HG02759 (cell line): ENCODE measurements around the gene SMPD3.

Experiments
- ATAC-seq: cut with Tn5 transposase; IDR thresholded peaks from one replicate; pipeline ENCODE4 v1.9.1; 2021; ENCODE audit warnings: mild to moderate bottlenecking, moderate library complexity; ENCODE audit not compliant: unreplicated experiment

The SMPD3 gene

DNA sequence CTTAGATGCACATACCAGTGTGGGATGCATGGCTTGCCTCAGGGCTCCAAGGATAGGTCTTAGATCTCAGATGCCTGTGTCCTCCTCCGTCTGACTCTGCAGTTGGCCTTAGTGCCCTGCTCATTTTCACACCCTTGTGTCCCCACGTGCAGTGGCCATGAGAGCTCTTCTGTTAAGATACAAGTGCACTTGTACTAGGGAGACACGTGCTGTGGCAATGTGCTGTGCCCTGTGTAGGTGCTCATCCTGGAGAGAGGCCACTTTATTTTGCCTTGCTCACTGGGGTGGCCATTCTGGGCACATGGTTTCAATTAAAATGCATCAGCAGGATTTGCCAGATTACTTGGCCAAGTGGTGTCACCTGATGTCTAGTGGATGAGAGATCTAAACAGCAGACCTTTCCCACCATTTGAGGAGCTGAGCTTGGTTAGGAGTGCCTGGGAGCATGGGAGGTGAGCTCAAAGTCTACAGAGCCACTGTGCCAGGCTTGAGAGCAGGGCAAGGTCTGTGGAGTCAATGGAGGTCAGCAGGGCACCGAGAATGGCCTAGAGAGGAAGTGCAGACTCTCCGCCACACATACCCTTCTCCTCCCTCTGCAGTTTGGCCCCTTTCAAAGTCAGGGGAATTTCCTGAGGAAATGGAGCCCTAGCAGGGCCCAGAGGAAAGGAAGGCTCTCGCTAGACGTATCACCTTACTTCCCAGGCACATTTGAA lies 25.2 kb upstream of the SMPD3 start:
- ATAC-seq: no peak

GRCh38 chr16:68472581-68472980 lies 24.3 kb upstream of the SMPD3 start:
- ATAC-seq: no peak

GRCh38 chr16:68470461-68471150 lies 22.3 kb upstream of the SMPD3 start:
- peak; percentile 91 for ATAC-seq

- peak; percentile 29 for ATAC-seq
These were observed 21.6 kb upstream of the SMPD3 start for GRCh38 chr16:68469796-68470460.

DNA sequence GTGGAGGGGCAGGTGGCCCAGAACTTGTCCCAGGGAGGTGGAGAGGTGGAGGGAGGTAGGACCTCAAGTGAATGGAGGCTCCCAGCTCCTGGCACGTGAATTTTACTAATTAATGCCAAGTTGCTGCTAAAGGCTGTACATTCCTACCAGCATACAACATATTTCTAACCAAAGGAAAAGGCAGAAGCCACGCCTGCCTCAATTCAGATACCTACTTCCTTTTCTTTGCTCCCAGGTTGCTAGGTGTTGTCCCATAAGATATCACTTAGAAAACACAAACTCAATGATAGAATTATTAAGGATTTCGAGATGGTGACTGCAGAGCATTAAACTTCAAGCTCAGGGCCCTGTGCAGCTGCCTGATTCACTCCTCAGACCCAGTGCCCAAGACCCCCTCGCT lies 20.5 kb upstream of the SMPD3 start:
- ATAC-seq: no peak

DNA sequence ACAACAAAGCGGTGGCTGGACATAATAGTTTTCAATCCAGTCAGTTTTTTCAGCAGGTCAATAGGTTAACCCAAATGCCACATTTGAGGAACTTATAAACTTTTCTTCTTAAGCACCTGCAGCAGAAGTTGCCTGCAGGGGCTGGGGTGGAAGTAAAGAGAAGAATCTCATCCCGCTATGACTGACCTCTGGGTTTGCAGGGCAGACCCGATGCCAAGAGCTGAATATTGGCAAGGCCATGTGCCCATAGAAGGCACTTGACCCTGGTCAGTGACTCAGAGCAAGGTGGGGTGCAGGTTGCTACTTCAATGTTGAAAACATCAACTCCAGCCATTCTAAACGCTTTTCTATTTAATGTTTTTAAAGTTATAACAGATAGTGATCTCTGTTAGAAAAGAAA lies 17.9 kb upstream of the SMPD3 start:
- ATAC-seq: no peak

DNA sequence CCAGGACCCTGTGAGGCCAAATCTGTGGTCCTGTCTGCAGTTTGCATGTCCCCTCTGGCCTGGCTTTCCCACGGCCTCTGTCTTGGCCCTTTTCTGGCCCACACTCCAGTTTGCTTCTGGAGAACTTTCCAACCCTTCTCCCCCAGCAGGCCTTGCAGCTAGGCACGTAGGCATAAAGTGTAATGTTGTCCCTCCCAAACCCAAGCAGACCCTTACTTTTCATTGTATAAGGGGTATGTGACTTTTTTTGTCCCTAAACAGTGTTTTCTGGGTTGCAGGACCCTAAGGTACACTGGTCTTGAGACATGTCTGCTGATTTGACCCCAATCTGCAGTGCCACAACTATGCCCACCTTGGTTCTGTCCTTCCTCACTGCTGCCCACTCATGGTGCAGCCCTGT lies 15.6 kb upstream of the SMPD3 start:
- ATAC-seq: no peak

GRCh38 chr16:68460067-68460466 lies 11.8 kb upstream of the SMPD3 start:
- no peak for ATAC-seq

- no peak for ATAC-seq
These were observed 11.1 kb upstream of the SMPD3 start for GRCh38 chr16:68459457-68459856.

- ATAC-seq: no peak
These were observed 10.2 kb upstream of the SMPD3 start for GRCh38 chr16:68458551-68458950.

GRCh38 chr16:68458101-68458500 lies 9.8 kb upstream of the SMPD3 start:
- no peak for ATAC-seq

DNA sequence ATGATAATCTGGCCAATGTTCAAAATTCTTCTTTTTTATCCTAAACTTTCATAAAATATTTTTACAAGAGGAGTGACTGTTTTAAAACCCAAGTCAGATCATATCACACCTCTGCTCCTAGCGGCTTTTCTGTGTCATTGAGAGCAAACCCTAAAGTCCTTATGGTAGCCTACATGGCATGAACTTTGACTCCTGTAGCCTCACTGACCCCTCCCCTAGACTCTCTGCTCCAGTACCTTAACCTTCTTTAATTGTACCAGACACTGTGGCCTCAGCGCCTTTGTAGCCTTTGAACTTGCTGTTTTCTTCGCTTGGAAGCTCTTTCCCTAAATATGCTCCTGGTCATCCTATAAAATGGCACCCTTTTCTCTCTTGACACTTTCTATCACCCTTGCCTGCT lies 7.3 kb upstream of the SMPD3 start:
- no peak for ATAC-seq

DNA sequence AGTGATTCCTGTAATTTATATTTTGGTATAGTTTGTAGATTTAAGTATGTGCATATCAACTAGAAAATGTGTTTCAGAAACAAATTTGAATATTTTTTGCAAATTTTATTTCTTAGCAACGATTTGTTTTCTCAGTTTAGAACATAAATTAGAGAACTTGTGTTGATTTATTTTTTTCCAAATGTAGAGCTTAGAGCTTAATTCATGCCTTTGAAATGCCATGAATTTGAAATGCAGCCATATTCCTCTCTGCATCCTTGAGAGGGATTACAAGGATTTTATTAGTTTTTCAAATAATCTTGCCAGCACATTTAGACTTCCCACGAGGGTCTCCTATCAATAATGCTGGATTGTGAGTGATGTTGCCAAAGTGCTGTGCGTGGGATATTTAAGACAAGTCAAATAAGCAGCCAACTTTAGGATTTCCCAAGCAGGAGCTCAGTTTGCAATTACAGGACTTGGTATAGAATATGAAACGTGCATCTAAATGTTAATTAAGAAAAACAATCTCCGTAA lies 6.7 kb upstream of the SMPD3 start:
- ATAC-seq: no peak

- no peak for ATAC-seq
These were observed 5.5 kb upstream of the SMPD3 start for GRCh38 chr16:68453816-68454215.

DNA sequence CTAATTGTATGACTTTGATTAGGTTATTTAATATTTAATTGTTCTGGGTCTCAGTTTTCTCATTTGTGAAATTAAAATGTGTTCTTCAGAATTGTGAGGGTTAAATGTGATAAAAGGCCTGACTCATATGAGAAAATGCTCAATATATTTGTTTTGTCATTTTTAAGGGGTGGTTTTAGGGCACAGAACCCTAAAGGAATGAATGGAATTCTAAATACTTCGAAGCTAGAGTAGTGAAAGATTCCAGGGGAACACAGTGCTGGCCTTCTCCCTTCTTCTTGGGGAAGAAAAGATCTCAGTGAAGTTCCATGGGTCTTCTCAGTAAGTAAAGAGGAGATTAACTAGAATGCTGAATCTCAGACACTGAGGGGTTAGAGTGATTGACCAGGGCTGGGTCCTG lies 3.9 kb upstream of the SMPD3 start:
- no peak for ATAC-seq

- ATAC-seq: no peak
These were observed 3.4 kb upstream of the SMPD3 start for GRCh38 chr16:68451676-68452075.

DNA sequence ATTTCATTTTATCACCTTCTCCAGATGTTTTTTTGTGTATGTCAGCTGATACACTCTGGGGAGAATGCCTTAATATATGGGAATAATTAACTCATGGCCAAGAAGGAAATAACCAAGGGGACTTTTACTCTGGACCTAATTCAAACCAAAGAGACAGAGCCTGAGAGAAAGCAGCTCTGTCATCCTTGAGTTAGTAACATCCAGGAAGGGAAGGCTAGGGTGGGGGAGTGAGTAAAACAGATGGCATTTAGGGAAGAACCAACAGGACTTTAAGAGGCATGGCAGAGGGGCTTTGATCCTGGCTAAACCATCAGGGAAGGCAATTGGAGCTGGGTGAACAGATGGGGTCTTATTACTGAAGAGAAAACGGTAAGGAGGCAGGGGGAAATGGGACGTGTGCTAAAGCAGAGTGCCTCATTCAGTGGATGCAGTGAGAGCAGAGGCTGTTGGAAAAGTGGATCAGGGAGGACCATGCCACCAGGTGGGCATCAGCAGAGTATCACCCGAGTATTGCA lies 2.5 kb upstream of the SMPD3 start:
- ATAC-seq: no peak

GRCh38 chr16:68447653-68448359 lies 502 bp downstream of the SMPD3 start:
- ATAC-seq: no peak

GRCh38 chr16:68446681-68447652 lies 1.3 kb downstream of the SMPD3 start:
- ATAC-seq: no peak

- no peak for ATAC-seq
These were observed 2.9 kb downstream of the SMPD3 start for GRCh38 chr16:68445458-68445857.
